Gastrocnemius medialis (tissue), 4 donors: ENCODE results near the gene PCDHB6.

Experiments used
- POLR2A ChIP-seq, 2 donors: fragments of 450-650 bp; IDR thresholded peaks; one replicate each; pipeline ENCODE4 v1.6.1; 2017; ENCODE audit warnings: antibody characterized with exemption in 2 of 2, mild to moderate bottlenecking in 2 of 2, moderate library complexity in 2 of 2
- TF ChIP-seq, protein P1 (sequence below), 5 experiments: fragments of 450-650 bp in 3 of 5; fragments of 200-600 bp in 2 of 5; sonication (generic) in 2 of 5; IDR thresholded peaks in 4 of 5; conservative IDR thresholded peaks in 1 of 5; 1 replicate in 4 of 5; 2 replicates in 1 of 5; pipeline ENCODE4 v1.5.1; 2016 to 2019; ENCODE audit warnings: antibody characterized with exemption in 5 of 5, mild to moderate bottlenecking in 3 of 5, moderate library complexity in 3 of 5

DNA sequence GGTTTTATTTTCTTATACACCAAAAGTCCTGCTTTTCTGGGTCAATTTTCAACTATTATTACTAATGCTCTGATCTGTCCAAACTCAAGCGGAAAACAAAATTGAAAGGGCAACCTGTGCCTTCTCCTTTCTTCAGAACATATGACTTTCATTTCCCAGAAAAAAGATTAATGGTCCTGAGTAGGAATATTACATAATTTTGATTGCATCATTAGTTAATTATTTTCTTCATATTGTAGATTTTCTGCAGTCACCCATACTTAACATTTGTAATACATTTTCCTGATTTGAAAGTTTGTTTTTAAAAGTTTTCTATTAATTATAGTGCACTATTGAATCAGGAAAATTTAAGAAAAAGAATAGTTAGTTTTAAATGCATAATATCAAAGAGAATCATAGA is 26.1 kb downstream of the PCDHB6 start:
- TF ChIP-seq POLR2A (IDR thresholded peaks at IDR 0.05), result no peak
- TF ChIP-seq, protein P1, sequence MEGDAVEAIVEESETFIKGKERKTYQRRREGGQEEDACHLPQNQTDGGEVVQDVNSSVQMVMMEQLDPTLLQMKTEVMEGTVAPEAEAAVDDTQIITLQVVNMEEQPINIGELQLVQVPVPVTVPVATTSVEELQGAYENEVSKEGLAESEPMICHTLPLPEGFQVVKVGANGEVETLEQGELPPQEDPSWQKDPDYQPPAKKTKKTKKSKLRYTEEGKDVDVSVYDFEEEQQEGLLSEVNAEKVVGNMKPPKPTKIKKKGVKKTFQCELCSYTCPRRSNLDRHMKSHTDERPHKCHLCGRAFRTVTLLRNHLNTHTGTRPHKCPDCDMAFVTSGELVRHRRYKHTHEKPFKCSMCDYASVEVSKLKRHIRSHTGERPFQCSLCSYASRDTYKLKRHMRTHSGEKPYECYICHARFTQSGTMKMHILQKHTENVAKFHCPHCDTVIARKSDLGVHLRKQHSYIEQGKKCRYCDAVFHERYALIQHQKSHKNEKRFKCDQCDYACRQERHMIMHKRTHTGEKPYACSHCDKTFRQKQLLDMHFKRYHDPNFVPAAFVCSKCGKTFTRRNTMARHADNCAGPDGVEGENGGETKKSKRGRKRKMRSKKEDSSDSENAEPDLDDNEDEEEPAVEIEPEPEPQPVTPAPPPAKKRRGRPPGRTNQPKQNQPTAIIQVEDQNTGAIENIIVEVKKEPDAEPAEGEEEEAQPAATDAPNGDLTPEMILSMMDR (IDR thresholded peaks at IDR 0.05 in 4 of 5, conservative IDR thresholded peaks at IDR 0.05 in 1 of 5), result no peak
